K562 (cell line): ENCODE results near the gene PHKG1. TPM values are rescaled to one million over a fixed set of nuclear protein-coding genes. Genes with fewer than 3 reads are reported as not detected.

Source experiments
- CC2D1A ChIP-seq: fragments of 450-650 bp; IDR thresholded peaks from 2 replicates; pipeline ENCODE4 v1.6.1; 2017; ENCODE audit warnings: mild to moderate bottlenecking
- PBX2 ChIP-seq, 2 experiments: IDR thresholded peaks in 1 of 2; conservative IDR thresholded peaks in 1 of 2; 2 replicates each; pipeline ENCODE4 v1.6.1; 2016; ENCODE audit warnings: low read depth in 2 of 2, mild to moderate bottlenecking in 1 of 2, missing compliant biosample characterization in 1 of 2, missing genetic modification characterization in 1 of 2, moderate library complexity in 1 of 2
- PHF20 ChIP-seq: fragments of 450-650 bp; IDR thresholded peaks from 2 replicates; pipeline ENCODE4 v1.6.1; 2018; ENCODE audit not compliant: partially characterized antibody
- REST ChIP-seq, 2 experiments: fragments of 450-650 bp; formaldehyde crosslinking in 1 of 2; IDR thresholded peaks; 2 replicates each; pipeline versions ENCODE4 v1.4.0 to v1.6.1; 2014 to 2020; ENCODE audit warnings: mild to moderate bottlenecking in 2 of 2, borderline replicate concordance in 1 of 2, low read depth in 1 of 2
- polyA plus RNA-seq, 8 experiments: library from polyadenylated mRNA; depleted of rRNA in 4 of 8; stranded (reverse) in 5 of 8; unstranded in 3 of 8; fragments of >200 nt; fragmentation: Nextera tagmentation in 2 of 8; fragmentation: Illumina TruSeq in 1 of 8; extraction: Ambion mirVana in 2 of 8; extraction: Trizol in 1 of 8; gene quantifications; 2 replicates each; pipeline versions ENCODE4 v1.2.1 to v1.2.3, GENCODE V29; 2011 to 2014; ENCODE audit warnings: inconsistent platforms in 1 of 8, missing spikeins in 1 of 8
- total RNA-seq, 7 experiments: library from RNA; depleted of rRNA in 6 of 7; stranded (reverse); fragments of >200 nt in 6 of 7; fragmentation: Illumina TruSeq in 2 of 7; extraction: Trizol in 2 of 7; gene quantifications; 2 replicates each; pipeline versions ENCODE4 v1.2.1 to v1.2.3, GENCODE V29; 2011 to 2021; ENCODE audit warnings: low replicate concordance in 1 of 7

PHKG1 gene
- total and polyA plus RNA-seq, 9 of the 15 experiments (the other 6 are each of a cell fraction or from before 2014, with no cell fraction given), result 0.10 to 0.83 (median 0.46) TPM

- peak; percentile 24; the same call in 1 of the 2 replicates for TF ChIP-seq REST (IDR thresholded peaks at IDR 0.05; ENCODE audit: borderline replicate concordance)
- no peak for TF ChIP-seq REST (CRISPR knock-in tag; IDR thresholded peaks at IDR 0.05; ENCODE audit: low read depth)
- no peak for TF ChIP-seq PBX2 (CRISPR knock-in tag; IDR thresholded peaks at IDR 0.05; ENCODE audit: low read depth)
- peak; percentile 37; the same call in 1 of the 2 replicates for TF ChIP-seq PBX2 (tag; conservative IDR thresholded peaks at IDR 0.05; ENCODE audit: low read depth)
- no peak for TF ChIP-seq PHF20
- no peak for TF ChIP-seq CC2D1A
Observed at GRCh38 chr7:56092789-56093531, at the start of gene PHKG1 (continued).
